Measurements from ENCODE around the gene NCEH1.
"Not testable (repeated sequence)": the region's sequence is repeated elsewhere in the genome, so short reads cannot be mapped to it uniquely, and the experiment has no call there.

NCEH1 gene

GRCh38 chr3:172596394-172596706 lies 114.5 kb downstream of the NCEH1 start:
- POLR2A ChIA-PET (ENCODE audit: low non-redundant PET), result no interaction called here
- TF ChIP-seq, protein P1, sequence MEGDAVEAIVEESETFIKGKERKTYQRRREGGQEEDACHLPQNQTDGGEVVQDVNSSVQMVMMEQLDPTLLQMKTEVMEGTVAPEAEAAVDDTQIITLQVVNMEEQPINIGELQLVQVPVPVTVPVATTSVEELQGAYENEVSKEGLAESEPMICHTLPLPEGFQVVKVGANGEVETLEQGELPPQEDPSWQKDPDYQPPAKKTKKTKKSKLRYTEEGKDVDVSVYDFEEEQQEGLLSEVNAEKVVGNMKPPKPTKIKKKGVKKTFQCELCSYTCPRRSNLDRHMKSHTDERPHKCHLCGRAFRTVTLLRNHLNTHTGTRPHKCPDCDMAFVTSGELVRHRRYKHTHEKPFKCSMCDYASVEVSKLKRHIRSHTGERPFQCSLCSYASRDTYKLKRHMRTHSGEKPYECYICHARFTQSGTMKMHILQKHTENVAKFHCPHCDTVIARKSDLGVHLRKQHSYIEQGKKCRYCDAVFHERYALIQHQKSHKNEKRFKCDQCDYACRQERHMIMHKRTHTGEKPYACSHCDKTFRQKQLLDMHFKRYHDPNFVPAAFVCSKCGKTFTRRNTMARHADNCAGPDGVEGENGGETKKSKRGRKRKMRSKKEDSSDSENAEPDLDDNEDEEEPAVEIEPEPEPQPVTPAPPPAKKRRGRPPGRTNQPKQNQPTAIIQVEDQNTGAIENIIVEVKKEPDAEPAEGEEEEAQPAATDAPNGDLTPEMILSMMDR (conservative IDR thresholded peaks at IDR 0.05; ENCODE audit: low read depth), result peak; percentile 63
- CTCF ChIA-PET, result interaction anchor here (0.5 to 2.2 kb wide), 13 partner anchors 12 to 1853 kb away, joined by 3 to 11 read pairs (median 4); partner anchors contain the start of gene TNFSF10
- no peak overlapping the region for H3K27ac ChIP-seq
- DNase-seq (ENCODE audit: low spot score), result no peak

- DNase-seq (ENCODE audit: low spot score), result peak; percentile 72
- CTCF ChIA-PET, result interaction anchor here (0.5 to 2.2 kb wide), 23 partner anchors 12 to 1852 kb away, joined by 3 to 11 read pairs (median 4); partner anchors contain the start of gene TNFSF10
- TF ChIP-seq, protein P1 (conservative IDR thresholded peaks at IDR 0.05; ENCODE audit: low read depth), result peak; percentile 92
- no peak overlapping the region for H3K27ac ChIP-seq
- POLR2A ChIA-PET (ENCODE audit: low non-redundant PET), result no interaction called here
Observed at GRCh38 chr3:172595664-172596393, 115.0 kb downstream of the NCEH1 start.

GRCh38 chr3:172594900-172595663 lies 115.8 kb downstream of the NCEH1 start:
- peak overlapping the region; percentile 85 for H3K27ac ChIP-seq
- DNase-seq (ENCODE audit: low spot score); POLR2A ChIA-PET (ENCODE audit: low non-redundant PET): not testable (repeated sequence)
- CTCF ChIA-PET, result interaction anchor here (0.9 to 2.2 kb wide), 8 partner anchors 13 to 263 kb away, joined by 4 to 11 read pairs (median 5); no protein-coding TSS in a partner anchor

DNA sequence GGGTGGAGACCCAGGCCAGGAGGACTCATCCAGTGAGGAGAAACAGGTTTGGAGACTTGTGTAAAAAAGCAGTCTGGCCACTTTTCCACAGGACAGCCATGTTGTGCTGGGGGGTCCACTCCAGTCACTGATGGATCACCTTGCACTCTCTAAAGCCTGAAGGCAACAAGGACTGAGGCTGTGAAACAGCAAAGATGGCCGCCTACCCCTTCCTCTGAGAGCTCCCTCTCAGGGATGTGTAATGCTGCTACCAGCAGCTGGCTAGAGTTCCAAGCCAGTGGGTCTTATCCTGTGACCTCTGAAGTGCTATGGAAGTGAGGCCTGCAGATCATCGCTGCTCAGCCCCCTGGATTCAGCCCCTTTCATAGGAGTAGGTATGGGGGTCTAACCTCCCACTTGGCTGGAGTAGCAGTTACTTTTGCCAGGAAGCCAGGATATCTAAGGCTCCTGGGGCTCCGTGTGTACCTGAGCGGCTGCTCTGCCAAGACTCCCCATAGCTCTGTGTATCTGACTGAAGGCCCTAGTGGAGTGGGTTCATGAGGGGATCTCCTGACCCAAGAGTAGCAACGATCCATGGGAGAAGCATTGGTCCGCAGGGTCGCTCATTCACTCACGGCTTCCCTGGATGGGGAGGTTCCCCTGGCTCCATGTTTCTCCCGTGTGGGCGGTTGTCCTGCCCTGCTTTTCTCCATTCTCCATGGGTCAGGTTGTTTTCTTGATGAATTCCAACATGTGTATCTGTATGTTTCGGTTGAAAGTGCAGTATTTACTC lies 117.8 kb downstream of the NCEH1 start:
- TF ChIP-seq, protein P1 (conservative IDR thresholded peaks at IDR 0.05; ENCODE audit: low read depth), result no peak
- peak overlapping the region; percentile 9; the same call in 1 of the 2 replicates for H3K27ac ChIP-seq
- ChIA-PET POLR2A (ENCODE audit: low non-redundant PET) (no interaction called here), CTCF (no interaction called here)
- no peak for DNase-seq (ENCODE audit: low spot score)

GRCh38 chr3:172591876-172592771 lies 118.7 kb downstream of the NCEH1 start:
- CTCF ChIA-PET, result no interaction called here
- H3K27ac ChIP-seq, result peak overlapping the region; percentile 9; the same call in 1 of the 2 replicates
- TF ChIP-seq, protein P1 (conservative IDR thresholded peaks at IDR 0.05; ENCODE audit: low read depth), result no peak
- POLR2A ChIA-PET (ENCODE audit: low non-redundant PET), result no interaction called here
- DNase-seq (ENCODE audit: low spot score), result no peak

DNA sequence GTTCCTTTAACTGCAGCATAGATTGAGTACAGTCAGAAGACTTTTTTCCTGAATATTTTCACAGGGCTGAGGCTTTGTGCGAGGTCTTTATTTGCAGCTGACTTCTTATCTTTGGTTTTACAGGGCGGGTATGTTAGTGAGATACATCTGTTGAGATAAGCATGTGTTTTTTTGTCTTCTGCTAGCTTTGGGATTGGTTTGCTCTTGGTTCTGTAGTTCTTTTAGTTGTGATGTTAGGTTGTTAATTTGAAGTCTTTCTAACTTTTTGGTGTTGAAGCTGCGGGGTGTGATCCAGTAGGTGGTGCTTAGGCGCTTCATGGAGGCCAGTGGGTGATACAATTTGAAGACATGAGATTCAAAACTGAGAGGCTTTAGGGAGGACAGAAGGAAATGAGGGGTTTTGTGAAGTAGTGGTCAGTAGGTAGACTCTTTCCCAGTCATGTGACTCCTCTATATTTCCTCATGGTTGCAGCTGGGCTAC lies 119.7 kb downstream of the NCEH1 start:
- ChIA-PET CTCF (no interaction called here), POLR2A (ENCODE audit: low non-redundant PET) (no interaction called here)
- no peak overlapping the region for H3K27ac ChIP-seq
- no peak for DNase-seq (ENCODE audit: low spot score)
- TF ChIP-seq, protein P1 (conservative IDR thresholded peaks at IDR 0.05; ENCODE audit: low read depth), result no peak

Data from RWPE1 (cell line).